MG63 (cell line): Measurements from ENCODE around the gene MYO1F. TPM values are rescaled to one million over a fixed set of nuclear protein-coding genes. Genes with fewer than 3 reads are reported as not detected.

Experiments
- DNase-seq: peaks from one replicate; pipeline ENCODE4 v3.0.0-alpha.2; 2020
- H3K27me3 ChIP-seq: fragments of 250-450 bp; sonication (Bioruptor Pico); 2 replicates; pipeline ENCODE4 v1.5.1; 2020; ENCODE audit warnings: mild to moderate bottlenecking, moderate library complexity
- H3K36me3 ChIP-seq: fragments of 250-450 bp; sonication (Bioruptor Pico); 2 replicates; pipeline ENCODE4 v1.5.1; 2020; ENCODE audit warnings: mild to moderate bottlenecking, moderate library complexity
- H3K4me3 ChIP-seq: fragments of 250-450 bp; sonication (Bioruptor Pico); 2 replicates; pipeline ENCODE4 v1.5.1; 2020; ENCODE audit warnings: mild to moderate bottlenecking, moderate library complexity
- H3K9me3 ChIP-seq: fragments of 250-450 bp; sonication (Bioruptor Pico); 2 replicates; pipeline ENCODE4 v1.5.1; 2020; ENCODE audit warnings: mild to moderate bottlenecking, moderate library complexity
- total RNA-seq: library from RNA; depleted of rRNA; stranded (reverse); fragments of >200 nt; shearing (Covaris generic); gene quantifications from 2 replicates; pipeline ENCODE4 v1.2.3, GENCODE V29; 2014; ENCODE audit warnings: low replicate concordance

The MYO1F gene
- total RNA-seq, 1 experiment from 2014 or later: not detected

- peaks cover 24% of the 10 kb centered on the region for H3K36me3 ChIP-seq
- H3K9me3 ChIP-seq: peaks cover 7% of the 10 kb centered on the region
- no peaks in the 10 kb centered on the region for H3K27me3 ChIP-seq
- peak overlapping the region; percentile 65 for H3K4me3 ChIP-seq
- DNase-seq: no peak
Observed at GRCh38 chr19:8608941-8609278, 31.7 kb upstream of the MYO1F start.

DNA sequence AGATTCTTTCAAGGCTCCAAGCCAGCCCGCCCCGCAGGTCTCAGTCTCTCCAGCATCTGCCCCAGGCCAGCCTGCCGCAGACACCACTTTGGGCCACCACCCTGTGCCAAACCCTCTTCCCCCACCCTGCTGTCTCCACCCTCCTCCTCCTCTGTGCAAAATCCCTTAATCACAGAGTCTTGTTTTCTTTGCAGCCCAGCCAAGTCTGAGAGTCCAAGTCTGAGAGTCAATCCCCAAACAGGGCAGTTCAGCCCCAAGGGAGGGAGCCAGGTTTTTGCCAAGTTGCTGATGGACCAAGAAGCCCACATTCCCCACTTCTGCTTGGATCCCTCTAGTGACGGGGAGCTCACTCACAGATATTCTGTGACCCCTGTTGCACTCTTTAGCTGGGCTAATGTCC lies 30.1 kb upstream of the MYO1F start:
- peaks cover 38% of the 10 kb centered on the region for H3K36me3 ChIP-seq
- H3K4me3 ChIP-seq: no peak overlapping the region
- no peaks in the 10 kb centered on the region for H3K27me3 ChIP-seq
- peaks cover 7% of the 10 kb centered on the region for H3K9me3 ChIP-seq
- peak; percentile 96 for DNase-seq

GRCh38 chr19:8605514-8605913 lies 28.3 kb upstream of the MYO1F start:
- H3K4me3 ChIP-seq: no peak overlapping the region
- H3K36me3 ChIP-seq: peaks cover 51% of the 10 kb centered on the region
- H3K27me3 ChIP-seq: no peaks in the 10 kb centered on the region
- no peak for DNase-seq
- H3K9me3 ChIP-seq: peaks cover 7% of the 10 kb centered on the region

DNA sequence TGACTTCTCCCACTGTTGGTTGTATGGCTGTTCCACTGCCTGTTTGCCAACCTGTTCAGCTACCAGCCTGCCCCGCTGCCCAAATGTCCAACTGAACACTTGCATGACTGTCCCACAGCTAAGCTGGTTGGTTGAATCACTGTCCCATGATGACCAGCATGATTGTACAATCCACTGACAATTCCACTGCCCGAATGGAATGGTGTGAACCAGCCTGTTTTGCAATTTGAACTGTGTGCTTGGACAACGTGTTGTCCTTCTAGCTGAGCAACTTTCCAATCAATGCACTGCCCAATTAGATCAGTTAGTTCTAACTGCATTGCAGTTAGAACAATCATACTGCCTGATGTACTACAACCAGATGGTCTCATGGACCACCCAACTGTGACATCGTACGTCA lies 24.6 kb upstream of the MYO1F start:
- Histone ChIP-seq H3K36me3 (peaks cover 66% of the 10 kb centered on the region), H3K9me3 (peaks cover 7% of the 10 kb centered on the region), H3K4me3 (no peak overlapping the region), H3K27me3 (no peaks in the 10 kb centered on the region)
- DNase-seq: no peak

- Histone ChIP-seq H3K27me3 (no peaks in the 10 kb centered on the region), H3K36me3 (peaks cover 66% of the 10 kb centered on the region), H3K4me3 (no peak overlapping the region), H3K9me3 (peaks cover 7% of the 10 kb centered on the region)
- no peak for DNase-seq
Observed at GRCh38 chr19:8600816-8601215, 23.6 kb upstream of the MYO1F start.

GRCh38 chr19:8600064-8600463 lies 22.8 kb upstream of the MYO1F start:
- Histone ChIP-seq H3K36me3 (peaks cover 62% of the 10 kb centered on the region), H3K27me3 (no peaks in the 10 kb centered on the region), H3K9me3 (peaks cover 7% of the 10 kb centered on the region), H3K4me3 (no peak overlapping the region)
- no peak for DNase-seq

DNA sequence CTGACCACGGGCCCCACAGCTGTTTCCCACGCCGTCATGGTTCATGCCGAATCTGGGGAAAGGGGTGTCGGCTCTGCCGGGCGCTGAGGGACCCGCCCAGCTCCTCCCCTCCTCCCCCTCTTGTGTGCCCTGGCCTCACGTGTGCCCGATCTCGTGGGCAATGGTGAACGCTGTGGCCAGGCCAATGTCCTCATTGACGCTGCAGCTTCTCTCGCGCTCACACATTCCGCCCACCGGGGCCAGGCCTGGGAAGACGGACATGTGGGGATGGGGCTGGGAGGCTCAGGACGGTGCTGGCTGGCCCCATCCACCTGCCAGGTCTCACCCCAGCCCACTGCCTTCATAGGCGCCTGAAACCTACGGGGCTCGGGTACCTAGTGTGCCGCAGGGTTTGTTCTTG lies 18.9 kb upstream of the MYO1F start:
- DNase-seq: no peak
- peaks cover 8% of the 10 kb centered on the region for H3K9me3 ChIP-seq

DNA sequence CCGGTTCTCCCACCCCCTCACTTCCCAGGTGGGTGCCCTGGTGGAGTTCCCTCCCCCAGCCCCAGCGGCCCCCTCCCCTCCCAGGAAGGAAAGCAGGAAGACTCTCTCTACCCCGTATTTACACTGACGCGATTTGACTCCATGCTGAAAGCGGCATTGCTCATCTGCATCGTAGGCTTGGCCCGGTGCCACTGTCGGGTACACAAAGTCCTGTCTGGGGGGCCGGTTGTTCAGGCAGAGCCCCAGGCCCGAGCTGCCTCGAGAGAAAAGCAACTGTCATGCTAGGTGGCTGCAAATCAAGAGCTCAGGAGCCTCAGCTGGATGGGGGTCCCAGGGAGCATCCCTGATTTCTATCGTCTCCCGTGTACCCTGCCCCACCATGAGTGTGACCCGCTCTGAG lies 18.4 kb upstream of the MYO1F start:
- H3K36me3 ChIP-seq: peaks cover 27% of the 10 kb centered on the region
- H3K4me3 ChIP-seq: no peak overlapping the region
- no peaks in the 10 kb centered on the region; the same call in 1 of the 2 replicates for H3K27me3 ChIP-seq
- no peak for DNase-seq
- H3K9me3 ChIP-seq: peaks cover 8% of the 10 kb centered on the region

More for the DNA sequence above, 18.9 kb upstream of the MYO1F start:
- Histone ChIP-seq H3K27me3 (no peaks in the 10 kb centered on the region), H3K36me3 (peaks cover 32% of the 10 kb centered on the region), H3K4me3 (no peak overlapping the region)

DNA sequence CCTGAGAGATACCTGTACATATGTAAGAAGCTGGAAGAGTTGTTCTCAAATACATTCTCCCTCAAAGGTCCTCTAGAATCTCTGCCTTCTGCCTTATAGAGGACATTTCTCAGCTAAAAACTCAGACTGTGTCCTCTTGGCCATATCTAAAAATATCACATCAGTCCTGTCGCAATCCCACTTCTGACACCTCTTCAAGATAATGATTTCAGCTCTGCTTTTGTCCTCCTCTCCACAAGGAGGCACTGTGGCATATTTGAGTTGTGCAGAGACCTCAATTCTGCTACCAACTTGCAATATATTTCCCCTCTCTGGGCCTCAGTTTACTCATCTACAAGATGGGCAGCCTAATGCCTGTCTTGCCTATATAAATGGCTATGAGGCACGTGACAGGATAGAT lies 16.7 kb upstream of the MYO1F start:
- H3K4me3 ChIP-seq: no peak overlapping the region
- peaks cover 23% of the 10 kb centered on the region for H3K36me3 ChIP-seq
- no peaks in the 10 kb centered on the region; the same call in 1 of the 2 replicates for H3K27me3 ChIP-seq
- H3K9me3 ChIP-seq: peaks cover 8% of the 10 kb centered on the region
- DNase-seq: no peak

DNA sequence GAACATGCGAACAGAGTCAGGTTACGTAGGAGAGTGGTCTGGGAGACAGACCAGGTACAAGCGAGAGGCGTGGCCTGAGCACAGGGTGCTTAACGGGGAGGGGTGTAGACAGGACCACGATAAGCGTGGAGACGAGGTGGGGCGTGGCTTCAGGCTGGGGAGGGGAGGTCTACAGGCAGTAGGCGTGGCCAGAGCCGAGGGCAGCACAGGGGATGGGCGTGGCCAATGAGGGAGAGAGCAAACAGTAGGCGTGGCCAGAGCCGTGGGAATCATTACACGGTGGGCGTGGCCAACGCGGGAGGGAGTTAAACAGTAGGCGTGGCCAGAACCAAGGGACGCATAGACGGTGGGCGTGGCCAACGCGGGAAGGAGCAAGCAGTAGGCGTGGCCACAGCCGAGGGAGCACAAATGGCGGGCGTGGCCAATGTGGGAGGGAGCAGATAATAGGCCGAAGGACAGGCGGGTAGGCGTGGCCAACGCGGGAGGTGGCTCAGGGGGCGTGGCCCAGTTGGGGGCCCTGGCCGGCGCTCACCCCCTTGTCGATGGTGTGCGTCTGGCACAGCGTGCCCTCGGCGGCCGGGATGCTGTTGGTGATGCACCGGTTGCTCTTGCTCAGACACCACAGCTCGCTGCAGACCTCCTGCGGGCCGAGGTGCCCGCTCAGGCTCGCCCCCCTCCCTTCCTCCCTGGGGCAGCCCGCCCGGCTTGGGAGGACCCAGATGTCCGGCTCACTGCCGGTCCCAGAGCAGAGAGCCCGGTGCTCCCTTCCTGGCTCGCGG lies 15.2 kb upstream of the MYO1F start:
- Histone ChIP-seq H3K4me3 (peak overlapping the region; percentile 17), H3K36me3 (peaks cover 13% of the 10 kb centered on the region), H3K27me3 (no peaks in the 10 kb centered on the region; the same call in 1 of the 2 replicates), H3K9me3 (peaks cover 8% of the 10 kb centered on the region)
- peak; percentile 95 for DNase-seq

GRCh38 chr19:8589177-8589714 lies 12.0 kb upstream of the MYO1F start:
- DNase-seq: no peak
- Histone ChIP-seq H3K9me3 (peaks cover 8% of the 10 kb centered on the region), H3K36me3 (no peaks in the 10 kb centered on the region; the same call in 1 of the 2 replicates), H3K4me3 (no peak overlapping the region), H3K27me3 (no peaks in the 10 kb centered on the region; the same call in 1 of the 2 replicates)

GRCh38 chr19:8585894-8586750 lies 8.9 kb upstream of the MYO1F start:
- H3K4me3 ChIP-seq: no peak overlapping the region
- DNase-seq: peak; percentile 53
- H3K36me3 ChIP-seq: no peaks in the 10 kb centered on the region
- no peaks in the 10 kb centered on the region; the same call in 1 of the 2 replicates for H3K27me3 ChIP-seq
- no peaks in the 10 kb centered on the region for H3K9me3 ChIP-seq

DNA sequence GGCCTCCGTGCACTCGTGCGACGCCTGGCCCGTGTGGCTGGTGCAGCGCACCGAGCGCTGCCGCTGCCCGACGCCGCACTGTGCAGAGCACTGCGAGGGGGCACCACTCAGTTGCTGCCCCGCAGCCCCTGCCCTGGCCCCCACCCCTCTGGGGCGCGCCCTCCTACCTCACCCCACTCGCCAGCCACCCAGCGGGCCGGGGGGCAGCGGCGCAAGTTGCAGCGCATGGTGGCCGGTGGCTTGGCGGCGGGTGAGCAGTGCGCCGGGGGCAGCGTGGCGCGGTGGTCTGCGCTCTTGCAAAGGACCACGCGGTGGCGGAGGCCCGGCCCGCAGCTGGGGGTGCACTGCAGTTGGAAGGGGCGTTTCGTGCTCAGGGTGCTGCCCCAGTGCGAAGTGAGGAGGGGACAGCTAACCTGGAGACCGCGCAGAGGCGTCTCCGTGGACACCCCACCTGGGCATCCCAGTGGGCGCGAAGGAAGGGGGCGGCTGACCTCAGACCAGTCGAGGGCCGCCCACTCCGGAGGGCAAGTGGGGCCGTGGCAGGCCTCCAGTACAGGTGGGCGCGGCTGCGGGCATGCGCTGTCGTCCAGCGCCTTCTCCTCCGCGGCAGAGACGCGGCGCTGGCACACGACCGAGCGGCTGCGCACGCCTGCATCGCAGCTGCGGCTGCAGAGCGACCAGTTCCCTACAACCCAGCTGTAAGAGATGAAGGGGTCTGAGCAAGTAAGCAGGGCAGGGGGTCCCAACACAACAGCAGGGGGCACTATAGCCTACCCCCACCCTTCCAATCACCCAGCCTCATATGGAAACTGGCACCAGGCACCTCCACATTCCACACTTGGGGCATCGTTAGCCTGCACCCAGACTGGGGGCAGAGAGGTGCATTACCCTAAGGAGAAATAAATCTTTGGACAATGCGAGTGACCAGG lies 8.0 kb upstream of the MYO1F start:
- H3K9me3 ChIP-seq: no peaks in the 10 kb centered on the region
- DNase-seq: no peak
- H3K4me3 ChIP-seq: no peak overlapping the region
- no peaks in the 10 kb centered on the region for H3K36me3 ChIP-seq
- H3K27me3 ChIP-seq: no peaks in the 10 kb centered on the region; the same call in 1 of the 2 replicates

GRCh38 chr19:8580710-8581281 lies 3.6 kb upstream of the MYO1F start:
- Histone ChIP-seq H3K4me3 (no peak overlapping the region), H3K36me3 (no peaks in the 10 kb centered on the region), H3K27me3 (peaks cover 10% of the 10 kb centered on the region), H3K9me3 (no peaks in the 10 kb centered on the region)
- peak; percentile 80 for DNase-seq

GRCh38 chr19:8578642-8579265 lies 1.5 kb upstream of the MYO1F start:
- H3K4me3 ChIP-seq: no peak overlapping the region
- H3K9me3 ChIP-seq: no peaks in the 10 kb centered on the region
- peaks cover 10% of the 10 kb centered on the region for H3K27me3 ChIP-seq
- DNase-seq: peak; percentile 65
- H3K36me3 ChIP-seq: no peaks in the 10 kb centered on the region

- H3K9me3 ChIP-seq: no peaks in the 10 kb centered on the region
Observed at GRCh38 chr19:8577741-8578140, 499 bp upstream of the MYO1F start.

More at GRCh38 chr19:8577741-8578140, 499 bp upstream of the MYO1F start:
- Histone ChIP-seq H3K4me3 (no peak overlapping the region), H3K27me3 (peaks cover 10% of the 10 kb centered on the region), H3K36me3 (no peaks in the 10 kb centered on the region)
- DNase-seq: no peak
